ENCODE measurements around the gene N4BP2L1. TPM values are rescaled to one million over a fixed set of nuclear protein-coding genes. Genes with fewer than 3 reads are reported as not detected.

The N4BP2L1 gene
- polyA plus RNA-seq, 2 of the 4 experiments (the other 2 are of a cell fraction): 0.41 to 0.85 TPM

GRCh38 chr13:32413284-32413683 lies 14.6 kb downstream of the N4BP2L1 start (continued):
- TF ChIP-seq TP53 (CRISPR knock-in tag; IDR thresholded peaks at IDR 0.05): no peak
- TF ChIP-seq MAFK (IDR thresholded peaks at IDR 0.05; ENCODE audit: partially characterized antibody): no peak
- TF ChIP-seq SMC3 (IDR thresholded peaks at IDR 0.05): no peak
- no peak for TF ChIP-seq PBX3 (IDR thresholded peaks at IDR 0.05)
- TF ChIP-seq RFX5 (IDR thresholded peaks at IDR 0.05): no peak
- no peak for TF ChIP-seq NR3C1 (IDR thresholded peaks at IDR 0.05)
- no peak for TF ChIP-seq ZFP36 (IDR thresholded peaks at IDR 0.05; ENCODE audit: borderline replicate concordance, partially characterized antibody)

DNA sequence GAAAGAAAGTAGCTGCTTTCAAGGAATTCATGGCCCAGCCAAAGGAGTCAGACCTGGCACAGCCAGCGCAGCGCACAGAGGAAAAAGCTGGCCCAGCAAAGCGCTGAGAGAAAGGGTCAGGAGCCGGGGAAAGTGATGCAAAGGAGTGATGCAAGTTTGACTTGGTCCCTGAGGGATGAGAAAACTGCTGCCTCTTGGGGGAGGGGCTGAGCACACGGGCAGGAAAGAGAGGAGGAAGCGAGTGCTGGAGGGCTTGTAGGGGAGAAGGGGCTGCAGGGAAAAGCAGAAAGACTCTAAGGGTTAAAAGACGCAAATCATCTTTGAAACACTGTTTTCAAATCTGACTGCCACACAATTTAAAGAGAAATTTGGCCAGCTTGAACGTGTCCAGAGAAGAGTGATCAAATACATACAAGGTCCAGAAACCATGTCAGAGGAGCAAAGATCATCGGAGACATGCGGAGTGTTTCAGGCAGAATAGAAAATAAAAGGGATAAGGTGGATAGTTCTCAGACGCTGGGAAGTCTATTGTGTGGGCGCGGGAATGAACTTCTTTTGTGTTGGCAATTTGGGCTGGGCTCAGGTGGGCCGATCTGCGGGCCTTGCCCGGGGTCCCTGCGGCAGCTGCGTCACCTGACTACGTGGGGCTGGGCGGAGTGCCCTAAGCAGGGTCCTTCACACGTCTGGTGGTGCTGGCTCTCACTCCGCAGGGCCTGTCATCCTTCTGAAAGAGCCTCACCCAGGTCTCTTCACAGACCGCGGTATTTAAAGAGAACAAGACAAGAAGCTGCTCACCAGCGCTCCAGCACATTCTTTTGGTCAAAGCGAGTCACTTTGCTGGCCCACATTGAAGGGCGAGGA lies 18.1 kb downstream of the N4BP2L1 start:
- FAIRE-seq (no peak), ATAC-seq (no peak)
- no peak overlapping the region for H3K4me2 ChIP-seq

More for the DNA sequence above, 18.1 kb downstream of the N4BP2L1 start:
- H3K4me1 ChIP-seq: no peaks in the 10 kb centered on the region
- no peak overlapping the region for H3K4me3 ChIP-seq
- WGBS (ENCODE audit: missing lambda C conversion rate): 84% methylated on average over 24 of the region's 27 CpGs
- H3K27ac ChIP-seq: no peak overlapping the region
- ChIA-PET POLR2A (no interaction called here), CTCF (no interaction called here)
- no peaks in the 10 kb centered on the region for H3K9me3 ChIP-seq
- no peak for DNase-seq (ENCODE audit: low read depth in 1 of 2, low spot score in 1 of 2)
- TF ChIP-seq RNF2 (IDR thresholded peaks at IDR 0.05; ENCODE audit: borderline replicate concordance, low read depth) (no peak), RFX5 (IDR thresholded peaks at IDR 0.05) (no peak), PBX3 (IDR thresholded peaks at IDR 0.05) (no peak), MAFK (IDR thresholded peaks at IDR 0.05; ENCODE audit: partially characterized antibody) (no peak), RARB (CRISPR knock-in tag; IDR thresholded peaks at IDR 0.05) (no peak), ESRRA (IDR thresholded peaks at IDR 0.05; ENCODE audit: borderline replicate concordance, low read length) (no peak), PHF8 (IDR thresholded peaks at IDR 0.05; ENCODE audit: borderline replicate concordance, low read depth) (no peak), KDM5A (IDR thresholded peaks at IDR 0.05) (no peak), FOXS1 (CRISPR knock-in tag; IDR thresholded peaks at IDR 0.05) (no peak), HMGXB4 (CRISPR knock-in tag; IDR thresholded peaks at IDR 0.05; ENCODE audit: borderline replicate concordance) (no peak), CBX8 (IDR thresholded peaks at IDR 0.05) (no peak), TP53 (CRISPR knock-in tag; IDR thresholded peaks at IDR 0.05) (no peak), RCOR1 (IDR thresholded peaks at IDR 0.05; ENCODE audit: low read depth, low read length) (no peak), HDAC2 (IDR thresholded peaks at IDR 0.05) (no peak), KDM1A (IDR thresholded peaks at IDR 0.05; ENCODE audit: low read depth) (no peak)
- TF ChIP-seq, protein P1, sequence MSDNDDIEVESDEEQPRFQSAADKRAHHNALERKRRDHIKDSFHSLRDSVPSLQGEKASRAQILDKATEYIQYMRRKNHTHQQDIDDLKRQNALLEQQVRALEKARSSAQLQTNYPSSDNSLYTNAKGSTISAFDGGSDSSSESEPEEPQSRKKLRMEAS (IDR thresholded peaks at IDR 0.05): no peak
- TF ChIP-seq, protein P2, sequence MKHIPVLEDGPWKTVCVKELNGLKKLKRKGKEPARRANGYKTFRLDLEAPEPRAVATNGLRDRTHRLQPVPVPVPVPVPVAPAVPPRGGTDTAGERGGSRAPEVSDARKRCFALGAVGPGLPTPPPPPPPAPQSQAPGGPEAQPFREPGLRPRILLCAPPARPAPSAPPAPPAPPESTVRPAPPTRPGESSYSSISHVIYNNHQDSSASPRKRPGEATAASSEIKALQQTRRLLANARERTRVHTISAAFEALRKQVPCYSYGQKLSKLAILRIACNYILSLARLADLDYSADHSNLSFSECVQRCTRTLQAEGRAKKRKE (CRISPR knock-in tag; IDR thresholded peaks at IDR 0.05; ENCODE audit: low read depth): no peak
- TF ChIP-seq, protein P3, sequence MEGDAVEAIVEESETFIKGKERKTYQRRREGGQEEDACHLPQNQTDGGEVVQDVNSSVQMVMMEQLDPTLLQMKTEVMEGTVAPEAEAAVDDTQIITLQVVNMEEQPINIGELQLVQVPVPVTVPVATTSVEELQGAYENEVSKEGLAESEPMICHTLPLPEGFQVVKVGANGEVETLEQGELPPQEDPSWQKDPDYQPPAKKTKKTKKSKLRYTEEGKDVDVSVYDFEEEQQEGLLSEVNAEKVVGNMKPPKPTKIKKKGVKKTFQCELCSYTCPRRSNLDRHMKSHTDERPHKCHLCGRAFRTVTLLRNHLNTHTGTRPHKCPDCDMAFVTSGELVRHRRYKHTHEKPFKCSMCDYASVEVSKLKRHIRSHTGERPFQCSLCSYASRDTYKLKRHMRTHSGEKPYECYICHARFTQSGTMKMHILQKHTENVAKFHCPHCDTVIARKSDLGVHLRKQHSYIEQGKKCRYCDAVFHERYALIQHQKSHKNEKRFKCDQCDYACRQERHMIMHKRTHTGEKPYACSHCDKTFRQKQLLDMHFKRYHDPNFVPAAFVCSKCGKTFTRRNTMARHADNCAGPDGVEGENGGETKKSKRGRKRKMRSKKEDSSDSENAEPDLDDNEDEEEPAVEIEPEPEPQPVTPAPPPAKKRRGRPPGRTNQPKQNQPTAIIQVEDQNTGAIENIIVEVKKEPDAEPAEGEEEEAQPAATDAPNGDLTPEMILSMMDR (IDR thresholded peaks at IDR 0.05): no peak

Measured in A549 (cell line).